ENCODE data around the gene C1orf210. TPM values are rescaled to one million over a fixed set of nuclear protein-coding genes. Genes with fewer than 3 reads are reported as not detected.

Gene C1orf210
- total RNA-seq (2014; rRNA removed; shearing (Covaris generic); ENCODE audit: low replicate concordance), result not detected in 2 replicates

- Histone ChIP-seq H3K36me3 (no peaks in the 10 kb centered on the region), H3K27me3 (no peaks in the 10 kb centered on the region; the same call in 1 of the 2 replicates), H3K9me3 (no peaks in the 10 kb centered on the region), H3K4me3 (no peak within 1 kb of the TSS)
- no peak for DNase-seq
These were observed at the start of gene C1orf210 for GRCh38 chr1:43285269-43285990. Gene C1orf210 (minus strand): TSS chr1:43285581. CDS start chr1:43283270, 2,311 bp downstream.

- Histone ChIP-seq H3K27me3 (no peaks in the 10 kb centered on the region), H3K4me3 (no peak overlapping the region), H3K9me3 (no peaks in the 10 kb centered on the region), H3K36me3 (no peaks in the 10 kb centered on the region)
- no peak for DNase-seq
These were observed 49.2 kb upstream of the C1orf210 start for GRCh38 chr1:43334453-43335205.

- Histone ChIP-seq H3K9me3 (no peaks in the 10 kb centered on the region), H3K36me3 (no peaks in the 10 kb centered on the region), H3K27me3 (no peaks in the 10 kb centered on the region), H3K4me3 (no peak overlapping the region)
- DNase-seq, result no peak
These were observed 46.3 kb upstream of the C1orf210 start for GRCh38 chr1:43331688-43332087.

- Histone ChIP-seq H3K9me3 (0 out of 2 replicates have a peak, but pooled peaks cover 3% of the 10 kb centered on the region), H3K36me3 (no peaks in the 10 kb centered on the region), H3K27me3 (no peaks in the 10 kb centered on the region), H3K4me3 (no peak overlapping the region)
- DNase-seq, result peak; percentile 81
These were observed 44.8 kb upstream of the C1orf210 start for GRCh38 chr1:43329995-43330751.

- H3K27me3 ChIP-seq, result no peaks in the 10 kb centered on the region
- H3K9me3 ChIP-seq, result 0 out of 2 replicates have a peak, but pooled peaks cover 3% of the 10 kb centered on the region
- DNase-seq, result no peak
- H3K4me3 ChIP-seq, result no peak overlapping the region
- H3K36me3 ChIP-seq, result no peaks in the 10 kb centered on the region
These were observed 42.3 kb upstream of the C1orf210 start for GRCh38 chr1:43327549-43328292.

- Histone ChIP-seq H3K36me3 (no peaks in the 10 kb centered on the region), H3K27me3 (no peaks in the 10 kb centered on the region), H3K4me3 (no peak overlapping the region), H3K9me3 (0 out of 2 replicates have a peak, but pooled peaks cover 3% of the 10 kb centered on the region)
- no peak for DNase-seq
These were observed 40.0 kb upstream of the C1orf210 start for GRCh38 chr1:43325381-43325780.

GRCh38 chr1:43324810-43325209 is 39.4 kb upstream of the C1orf210 start:
- no peak for DNase-seq
- Histone ChIP-seq H3K36me3 (no peaks in the 10 kb centered on the region), H3K9me3 (0 out of 2 replicates have a peak, but pooled peaks cover 3% of the 10 kb centered on the region), H3K4me3 (no peak overlapping the region), H3K27me3 (no peaks in the 10 kb centered on the region)

GRCh38 chr1:43322506-43322905 is 37.1 kb upstream of the C1orf210 start:
- Histone ChIP-seq H3K9me3 (0 out of 2 replicates have a peak, but pooled peaks cover 3% of the 10 kb centered on the region), H3K36me3 (no peaks in the 10 kb centered on the region), H3K4me3 (no peak overlapping the region), H3K27me3 (no peaks in the 10 kb centered on the region)
- no peak for DNase-seq

- H3K4me3 ChIP-seq, result no peak overlapping the region
- DNase-seq, result no peak
- H3K9me3 ChIP-seq, result 0 out of 2 replicates have a peak, but pooled peaks cover 3% of the 10 kb centered on the region
- no peaks in the 10 kb centered on the region for H3K36me3 ChIP-seq
- H3K27me3 ChIP-seq, result no peaks in the 10 kb centered on the region
These were observed 36.0 kb upstream of the C1orf210 start for GRCh38 chr1:43321331-43321891.

GRCh38 chr1:43319766-43320165 is 34.4 kb upstream of the C1orf210 start:
- Histone ChIP-seq H3K4me3 (no peak overlapping the region), H3K27me3 (no peaks in the 10 kb centered on the region), H3K36me3 (no peaks in the 10 kb centered on the region), H3K9me3 (no peaks in the 10 kb centered on the region)
- no peak for DNase-seq

GRCh38 chr1:43319288-43319687 is 33.9 kb upstream of the C1orf210 start:
- Histone ChIP-seq H3K36me3 (no peaks in the 10 kb centered on the region), H3K4me3 (no peak overlapping the region), H3K27me3 (no peaks in the 10 kb centered on the region), H3K9me3 (no peaks in the 10 kb centered on the region)
- DNase-seq, result no peak

- H3K36me3 ChIP-seq, result no peaks in the 10 kb centered on the region
- no peak overlapping the region for H3K4me3 ChIP-seq
- H3K9me3 ChIP-seq, result no peaks in the 10 kb centered on the region
- H3K27me3 ChIP-seq, result no peaks in the 10 kb centered on the region
- DNase-seq, result no peak
These were observed 33.5 kb upstream of the C1orf210 start for GRCh38 chr1:43318831-43319230.

- H3K9me3 ChIP-seq, result no peaks in the 10 kb centered on the region
- no peak overlapping the region for H3K4me3 ChIP-seq
- H3K27me3 ChIP-seq, result no peaks in the 10 kb centered on the region
- H3K36me3 ChIP-seq, result no peaks in the 10 kb centered on the region
- no peak for DNase-seq
These were observed 32.6 kb upstream of the C1orf210 start for GRCh38 chr1:43317817-43318471.

- Histone ChIP-seq H3K27me3 (no peaks in the 10 kb centered on the region), H3K36me3 (no peaks in the 10 kb centered on the region), H3K4me3 (no peak overlapping the region), H3K9me3 (no peaks in the 10 kb centered on the region)
- DNase-seq, result no peak
These were observed 31.5 kb upstream of the C1orf210 start for GRCh38 chr1:43316738-43317520.
